ENCODE data around the gene PPP2R2C.

The PPP2R2C gene

DNA sequence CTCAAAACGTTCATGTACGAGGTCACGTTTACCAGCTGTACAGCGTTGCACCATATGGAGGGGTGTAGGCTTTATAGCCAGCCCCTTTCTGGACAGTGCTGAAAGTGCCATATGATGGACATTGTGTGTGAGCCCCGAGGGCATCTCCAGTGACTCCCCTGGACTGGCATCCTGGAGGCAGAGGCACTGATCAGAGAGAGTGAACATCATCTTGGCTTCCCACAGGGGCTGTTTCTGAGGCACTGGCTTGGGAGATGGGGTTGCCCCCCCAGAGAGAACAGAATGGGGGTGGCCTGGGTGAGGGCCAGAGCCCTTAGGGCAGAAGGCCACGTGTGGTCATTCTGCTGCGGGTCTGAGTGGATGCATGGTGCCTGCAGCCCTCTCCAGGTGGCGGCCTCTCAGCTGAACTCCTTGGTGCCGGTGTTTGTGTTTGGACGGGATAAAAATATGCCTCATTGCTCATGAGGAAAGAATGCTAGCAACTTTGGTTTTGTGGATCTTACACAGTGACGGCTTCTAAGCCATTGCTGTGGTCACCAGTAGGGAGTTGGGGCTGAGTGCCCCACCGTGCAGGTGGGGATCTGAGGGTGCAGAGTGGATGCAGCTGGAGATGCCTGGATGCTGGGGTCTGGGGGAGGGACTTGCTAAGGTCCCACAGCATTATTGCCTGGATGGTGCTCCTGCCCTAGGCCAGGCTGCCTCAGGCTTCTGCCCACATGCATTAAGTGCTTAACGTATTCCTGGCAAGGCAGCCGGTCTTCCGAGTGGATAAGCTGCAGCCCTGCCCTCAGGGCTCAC lies 199.4 kb downstream of the PPP2R2C start:
- DNase-seq (ENCODE audit: low read depth, low spot score): no peak

DNA sequence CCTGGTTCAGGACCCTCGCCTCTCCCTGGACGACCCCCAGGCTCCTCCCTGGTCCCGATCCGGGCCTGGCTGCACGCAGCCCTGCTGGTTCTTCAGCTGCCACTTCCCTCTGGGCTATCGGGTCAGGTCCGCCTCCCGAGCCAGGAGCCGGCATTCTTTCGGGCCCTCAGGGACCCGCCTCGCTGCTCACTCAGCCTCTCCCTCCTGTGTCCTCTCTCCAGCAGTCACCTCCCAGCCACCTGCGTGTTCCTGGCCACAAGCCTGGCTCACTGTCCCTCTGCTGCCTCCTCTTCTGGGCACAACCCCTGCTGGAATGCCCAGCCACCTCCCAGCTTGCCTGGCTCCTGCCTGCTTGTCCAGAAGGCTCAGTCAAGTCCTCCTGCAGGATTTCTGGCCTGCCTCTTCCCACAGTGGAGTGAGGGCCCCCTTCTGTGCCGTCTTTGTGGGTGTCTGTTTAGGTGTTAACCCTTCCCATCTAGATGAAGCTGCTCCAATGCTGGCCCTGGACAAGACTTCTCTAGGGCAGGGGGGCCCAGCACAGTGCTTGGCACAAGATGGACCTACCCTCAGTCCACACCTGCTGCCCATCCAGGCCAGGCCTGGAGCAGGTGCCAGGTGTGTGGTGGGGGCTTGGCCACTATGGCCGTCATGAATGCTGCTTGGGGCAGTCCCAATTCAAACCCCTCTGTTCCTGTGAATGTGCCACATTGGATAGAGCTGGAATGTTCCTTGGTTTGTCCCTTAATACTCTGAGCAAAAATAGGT lies 200.5 kb downstream of the PPP2R2C start:
- DNase-seq (ENCODE audit: low read depth, low spot score): no peak

DNA sequence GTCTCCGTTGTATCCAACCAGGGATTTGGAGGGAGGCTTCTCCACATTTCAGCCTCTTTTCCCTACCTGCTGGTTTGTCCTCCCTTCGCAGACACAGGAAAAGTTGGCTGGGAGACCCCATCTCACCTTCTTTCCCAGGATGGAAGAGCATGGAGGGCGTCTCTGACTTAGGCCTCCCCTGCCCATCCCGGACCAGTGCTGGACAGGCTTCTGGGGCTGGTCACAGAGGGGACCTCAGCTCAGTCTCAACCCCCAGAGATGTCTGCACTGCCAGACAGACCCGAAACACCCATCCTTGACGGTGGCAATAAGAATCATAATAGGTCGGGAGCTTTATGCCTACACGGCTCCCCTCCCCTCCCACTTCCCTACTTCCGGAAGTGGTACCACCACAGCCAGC lies 201.2 kb downstream of the PPP2R2C start:
- DNase-seq (ENCODE audit: low read depth, low spot score): no peak

GRCh38 chr4:6270636-6271121 lies 201.7 kb downstream of the PPP2R2C start:
- no peak for DNase-seq (ENCODE audit: low read depth, low spot score)

Measured in iPS DF 19.7 (cell line).